GM18870 (cell line): ENCODE results near the gene CRADD.
"Not testable (repeated sequence)": the region's sequence is repeated elsewhere in the genome, so short reads cannot be mapped to it uniquely, and the experiment has no call there.

ENCODE experiments used
- ATAC-seq: cut with Tn5 transposase; IDR thresholded peaks from one replicate; pipeline ENCODE4 v1.9.1; 2021; ENCODE audit warnings: moderate library complexity; ENCODE audit not compliant: unreplicated experiment

The CRADD gene

GRCh38 chr12:93705237-93705636 is 28.1 kb downstream of the CRADD start:
- ATAC-seq: no peak

GRCh38 chr12:93706387-93706786 is 29.2 kb downstream of the CRADD start:
- no peak for ATAC-seq

GRCh38 chr12:93706824-93707223 is 29.6 kb downstream of the CRADD start:
- no peak for ATAC-seq

GRCh38 chr12:93707836-93708235 is 30.7 kb downstream of the CRADD start:
- ATAC-seq: no peak

GRCh38 chr12:93708952-93709351 is 31.8 kb downstream of the CRADD start:
- no peak for ATAC-seq

GRCh38 chr12:93709386-93709785 is 32.2 kb downstream of the CRADD start:
- ATAC-seq: no peak

GRCh38 chr12:93710574-93710926 is 33.4 kb downstream of the CRADD start:
- no peak for ATAC-seq

- ATAC-seq: not testable (repeated sequence)
Observed at GRCh38 chr12:93711502-93711901, 34.3 kb downstream of the CRADD start.

- ATAC-seq: no peak
Observed at GRCh38 chr12:93712200-93712599, 35.0 kb downstream of the CRADD start.

GRCh38 chr12:93713060-93713459 is 35.9 kb downstream of the CRADD start:
- ATAC-seq: no peak

GRCh38 chr12:93713800-93714199 is 36.6 kb downstream of the CRADD start:
- no peak for ATAC-seq

- ATAC-seq: no peak
Observed at GRCh38 chr12:93714382-93714781, 37.2 kb downstream of the CRADD start.

GRCh38 chr12:93719710-93720109 is 42.5 kb downstream of the CRADD start:
- no peak for ATAC-seq

GRCh38 chr12:93720559-93720958 is 43.4 kb downstream of the CRADD start:
- ATAC-seq: no peak

GRCh38 chr12:93722179-93722578 is 45.0 kb downstream of the CRADD start:
- no peak for ATAC-seq

GRCh38 chr12:93722835-93723567 is 45.8 kb downstream of the CRADD start:
- no peak for ATAC-seq

GRCh38 chr12:93723568-93723930 is 46.4 kb downstream of the CRADD start:
- no peak for ATAC-seq

GRCh38 chr12:93725531-93725930 is 48.4 kb downstream of the CRADD start:
- ATAC-seq: no peak

- no peak for ATAC-seq
Observed at GRCh38 chr12:93727195-93727811, 50.1 kb downstream of the CRADD start.

GRCh38 chr12:93727911-93728310 is 50.7 kb downstream of the CRADD start:
- ATAC-seq: no peak

- no peak for ATAC-seq
Observed at GRCh38 chr12:93729934-93730333, 52.8 kb downstream of the CRADD start.

GRCh38 chr12:93733358-93733757 is 56.2 kb downstream of the CRADD start:
- no peak for ATAC-seq

GRCh38 chr12:93733928-93734327 is 56.8 kb downstream of the CRADD start:
- ATAC-seq: no peak
